ENCODE measurements around the gene SAMD8.
A peak's percentile ranks its signal among the peaks of the same experiment; 100 is the strongest.

Gene SAMD8

DNA sequence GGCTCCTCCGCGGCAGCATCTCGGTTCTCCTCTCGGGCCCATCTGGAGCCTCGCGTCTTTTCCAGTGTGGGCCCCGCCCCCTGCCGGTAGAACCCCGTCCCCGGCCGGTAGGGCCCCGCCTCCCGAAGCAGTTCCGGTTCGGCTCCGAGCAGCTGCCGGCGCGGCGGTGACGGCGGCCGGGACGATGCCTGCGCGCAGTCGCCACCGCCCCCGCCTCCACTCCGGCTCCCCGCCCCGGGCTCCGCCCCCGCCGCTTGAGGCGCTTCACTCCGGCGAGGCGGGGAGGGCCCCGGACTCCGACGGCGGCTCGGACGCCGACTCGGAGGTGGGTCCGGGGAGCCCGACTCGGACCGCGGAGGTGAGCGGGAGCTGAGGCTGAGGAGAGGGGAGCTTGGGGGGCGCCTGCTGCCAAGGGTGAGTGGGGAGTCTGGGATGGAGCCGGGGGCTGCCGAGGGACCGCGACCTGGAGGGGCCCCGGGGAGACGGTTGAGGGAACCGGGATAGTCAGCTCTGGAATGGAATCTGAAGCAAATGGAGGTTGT, at the start of gene SAMD8:
TSS of gene SAMD8 (plus strand) at position 292 of the 542 bp plus-strand sequence. CDS start 38,873 bp downstream, outside the sequence.
- peak; percentile 97 to 98 for DNase-seq (ENCODE audit: low read depth in 1 of 2, low spot score in 1 of 2)
- no peak for TF ChIP-seq JUND (IDR thresholded peaks at IDR 0.05; ENCODE audit: low read depth)
- in situ Hi-C loops (cut with HindIII; ENCODE audit: low pct_unique_long_range_greater_than_20kb, low sequenced_read_pairs) = no loop called here

GRCh38 chr10:75061709-75062505, 49.5 kb upstream of the SAMD8 start:
- no peak for DNase-seq (ENCODE audit: low read depth in 1 of 2, low spot score in 1 of 2)
- in situ Hi-C loops (cut with HindIII; ENCODE audit: low pct_unique_long_range_greater_than_20kb, low sequenced_read_pairs) = no loop called here
- no peak for TF ChIP-seq JUND (IDR thresholded peaks at IDR 0.05; ENCODE audit: low read depth)

DNA sequence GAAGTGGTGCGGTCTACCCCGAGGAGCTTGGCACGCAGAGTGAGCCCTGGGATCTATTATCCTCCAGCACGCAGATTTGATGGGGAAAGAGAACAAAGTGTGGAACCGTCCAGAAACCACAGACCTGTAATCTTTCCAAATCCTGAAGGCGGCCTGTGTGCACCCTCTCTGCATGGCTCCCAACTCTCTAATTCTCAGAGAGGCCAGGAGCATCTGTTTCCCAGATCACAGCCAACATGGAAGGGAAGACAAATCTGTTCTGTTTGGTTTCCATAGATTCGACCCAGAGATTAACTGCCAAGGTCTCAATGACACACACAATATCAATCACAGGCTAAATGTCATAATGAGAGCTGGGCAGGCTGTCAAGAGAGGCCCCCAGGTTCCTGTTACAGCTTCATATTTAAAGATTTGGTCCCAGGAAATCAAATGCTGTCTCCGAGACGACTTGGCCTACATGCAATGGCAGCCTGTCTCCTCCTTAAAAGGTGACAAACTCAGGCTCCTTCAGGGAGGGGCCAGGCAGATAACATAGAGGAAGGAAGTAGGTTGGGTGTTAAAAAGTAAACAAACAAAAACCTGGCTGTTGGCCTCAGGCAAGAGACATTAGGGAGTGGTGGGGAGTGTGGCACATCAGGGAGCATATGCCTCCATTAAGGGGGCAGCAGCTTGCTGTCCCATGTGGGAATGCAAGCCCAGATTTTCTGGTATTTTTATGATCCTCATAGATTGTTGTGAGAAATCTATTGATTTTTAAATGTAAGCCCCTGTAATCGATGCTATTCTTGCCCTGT, 48.8 kb upstream of the SAMD8 start:
- DNase-seq (ENCODE audit: low read depth in 1 of 2, low spot score in 1 of 2) = peak in 1 of 2 experiments; percentile 22
- in situ Hi-C loops (cut with HindIII; ENCODE audit: low pct_unique_long_range_greater_than_20kb, low sequenced_read_pairs) = no loop called here
- no peak for TF ChIP-seq JUND (IDR thresholded peaks at IDR 0.05; ENCODE audit: low read depth)

DNA sequence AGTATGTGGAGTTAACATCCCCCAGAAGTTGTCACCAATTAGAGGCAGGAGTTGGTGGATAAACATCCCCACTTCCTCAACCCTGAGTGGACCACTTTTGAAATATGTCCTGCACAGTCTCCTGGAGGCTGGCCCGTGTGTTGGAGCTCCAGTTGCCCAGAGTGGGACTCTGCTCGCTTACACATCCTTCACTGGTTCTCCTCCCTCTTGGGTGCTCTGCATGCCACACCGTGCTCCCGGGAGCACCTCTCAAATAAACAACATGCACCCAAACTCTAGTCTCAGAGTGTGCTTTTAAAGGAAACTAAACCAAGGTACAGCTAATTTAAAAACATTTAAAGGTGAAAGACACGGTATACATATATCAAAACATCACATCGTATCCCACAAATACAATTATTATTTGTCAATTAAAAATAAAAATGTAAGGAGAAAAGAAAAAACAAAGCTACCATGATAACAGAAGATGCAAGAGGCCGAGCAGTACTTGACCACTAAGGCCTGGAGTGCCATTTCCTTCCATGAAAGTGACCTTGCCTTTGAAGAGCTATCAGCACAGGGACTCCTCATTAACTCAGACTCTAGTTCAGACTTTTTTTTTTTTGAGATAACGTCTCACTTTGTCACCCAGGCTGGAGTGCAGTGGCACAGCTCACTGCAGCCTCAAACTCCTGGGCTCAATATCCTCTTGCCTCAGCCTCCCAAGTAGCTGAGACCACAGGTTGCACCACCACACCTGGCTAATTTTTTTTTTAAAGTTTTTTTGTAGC, 47.8 kb upstream of the SAMD8 start:
- TF ChIP-seq JUND (IDR thresholded peaks at IDR 0.05; ENCODE audit: low read depth) = no peak
- DNase-seq (ENCODE audit: low read depth in 1 of 2, low spot score in 1 of 2) = no peak
- in situ Hi-C loops (cut with HindIII; ENCODE audit: low pct_unique_long_range_greater_than_20kb, low sequenced_read_pairs) = no loop called here

DNA sequence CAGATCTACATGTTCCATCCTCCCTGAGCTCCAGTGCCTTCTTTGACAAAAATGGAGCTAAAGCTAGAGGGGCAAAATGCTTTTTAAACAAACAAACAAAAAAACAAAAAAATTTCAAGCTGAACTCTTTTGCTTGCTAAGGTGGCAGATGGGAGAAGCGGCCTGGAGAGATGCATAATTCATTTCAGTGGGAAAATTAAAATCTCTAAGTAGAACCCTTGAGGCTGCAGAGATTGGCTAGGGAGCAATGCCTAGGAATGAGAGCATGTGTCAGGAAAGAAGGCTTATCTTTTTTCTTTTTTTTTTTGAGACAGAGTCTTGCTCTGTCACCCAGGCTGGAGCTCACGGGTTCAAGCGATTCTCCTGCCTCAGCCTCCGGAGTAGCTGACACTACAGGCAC, 46.4 kb upstream of the SAMD8 start:
- in situ Hi-C loops (cut with HindIII; ENCODE audit: low pct_unique_long_range_greater_than_20kb, low sequenced_read_pairs) = no loop called here
- no peak for TF ChIP-seq JUND (IDR thresholded peaks at IDR 0.05; ENCODE audit: low read depth)
- DNase-seq (ENCODE audit: low read depth in 1 of 2, low spot score in 1 of 2) = no peak

DNA sequence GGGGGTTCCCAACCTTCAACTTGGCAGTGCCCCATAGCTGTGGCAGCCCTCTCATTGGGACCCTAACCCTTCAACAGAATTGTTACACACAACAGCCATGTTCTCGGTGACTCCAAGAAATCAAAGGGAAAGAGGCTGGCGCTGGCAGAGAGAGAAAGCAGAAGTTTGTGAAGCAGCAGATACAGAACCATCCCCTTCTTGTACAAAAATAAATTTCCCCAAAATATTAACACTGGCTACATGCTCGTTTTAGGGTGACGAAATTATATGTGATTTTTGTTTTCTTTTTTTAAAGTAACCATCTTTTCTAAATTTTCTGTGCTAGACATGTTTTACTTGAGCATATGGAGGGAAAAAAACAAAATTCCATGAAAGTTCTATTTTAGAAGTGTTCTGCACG, 45.2 kb upstream of the SAMD8 start:
- in situ Hi-C loops (cut with HindIII; ENCODE audit: low pct_unique_long_range_greater_than_20kb, low sequenced_read_pairs) = no loop called here
- no peak for TF ChIP-seq JUND (IDR thresholded peaks at IDR 0.05; ENCODE audit: low read depth)
- no peak for DNase-seq (ENCODE audit: low read depth in 1 of 2, low spot score in 1 of 2)

DNA sequence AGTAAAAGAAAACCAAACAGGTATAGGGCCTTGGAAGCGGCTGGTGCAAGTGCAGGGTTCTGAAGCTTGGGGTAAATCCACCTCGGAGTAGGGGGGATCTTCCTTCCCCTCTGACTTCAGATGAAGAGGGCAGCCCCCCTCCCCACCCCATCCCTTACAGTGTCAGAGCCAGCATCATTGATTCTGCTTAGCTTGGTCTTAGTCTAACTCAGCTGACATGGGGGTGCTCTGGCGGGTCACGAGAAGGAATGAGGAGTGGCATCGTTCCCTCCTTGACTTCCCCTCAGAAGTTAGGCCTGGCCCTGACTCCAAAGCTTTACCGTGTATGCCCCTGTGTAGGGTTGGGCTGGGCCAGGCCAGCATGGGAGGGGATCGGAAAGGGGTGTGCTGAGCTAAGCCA, 44.2 kb upstream of the SAMD8 start:
- in situ Hi-C loops (cut with HindIII; ENCODE audit: low pct_unique_long_range_greater_than_20kb, low sequenced_read_pairs) = no loop called here
- DNase-seq (ENCODE audit: low read depth in 1 of 2, low spot score in 1 of 2) = no peak
- no peak for TF ChIP-seq JUND (IDR thresholded peaks at IDR 0.05; ENCODE audit: low read depth)

- TF ChIP-seq JUND (IDR thresholded peaks at IDR 0.05; ENCODE audit: low read depth) = no peak
- DNase-seq (ENCODE audit: low read depth in 1 of 2, low spot score in 1 of 2) = no peak
- in situ Hi-C loops (cut with HindIII; ENCODE audit: low pct_unique_long_range_greater_than_20kb, low sequenced_read_pairs) = no loop called here
These were observed 42.9 kb upstream of the SAMD8 start for GRCh38 chr10:75068523-75068922.

DNA sequence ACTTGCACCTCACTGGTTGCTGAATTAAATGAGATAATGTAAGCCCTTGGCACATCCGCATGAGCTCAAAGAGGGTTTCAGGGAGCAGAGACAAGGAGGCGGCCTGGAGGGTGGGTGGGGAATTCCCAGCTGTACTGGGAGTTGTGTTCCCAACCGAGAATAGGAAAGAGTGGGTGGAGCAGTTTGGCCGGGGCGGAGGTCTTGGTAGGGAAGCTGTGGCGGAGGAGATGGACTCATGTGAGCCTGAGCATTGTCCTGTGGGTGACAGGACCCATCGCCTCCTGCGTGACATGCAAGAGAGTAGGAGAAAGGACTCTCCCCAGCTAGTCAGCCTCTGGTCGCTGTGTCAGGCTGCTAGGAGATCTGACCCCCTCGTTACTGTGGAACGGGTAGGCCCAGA, 41.0 kb upstream of the SAMD8 start:
- DNase-seq (ENCODE audit: low read depth in 1 of 2, low spot score in 1 of 2) = no peak
- TF ChIP-seq JUND (IDR thresholded peaks at IDR 0.05; ENCODE audit: low read depth) = no peak
- in situ Hi-C loops (cut with HindIII; ENCODE audit: low pct_unique_long_range_greater_than_20kb, low sequenced_read_pairs) = no loop called here

GRCh38 chr10:75070961-75071428, 40.5 kb upstream of the SAMD8 start:
- in situ Hi-C loops (cut with HindIII; ENCODE audit: low pct_unique_long_range_greater_than_20kb, low sequenced_read_pairs) = no loop called here
- no peak for TF ChIP-seq JUND (IDR thresholded peaks at IDR 0.05; ENCODE audit: low read depth)
- DNase-seq (ENCODE audit: low read depth in 1 of 2, low spot score in 1 of 2) = no peak

DNA sequence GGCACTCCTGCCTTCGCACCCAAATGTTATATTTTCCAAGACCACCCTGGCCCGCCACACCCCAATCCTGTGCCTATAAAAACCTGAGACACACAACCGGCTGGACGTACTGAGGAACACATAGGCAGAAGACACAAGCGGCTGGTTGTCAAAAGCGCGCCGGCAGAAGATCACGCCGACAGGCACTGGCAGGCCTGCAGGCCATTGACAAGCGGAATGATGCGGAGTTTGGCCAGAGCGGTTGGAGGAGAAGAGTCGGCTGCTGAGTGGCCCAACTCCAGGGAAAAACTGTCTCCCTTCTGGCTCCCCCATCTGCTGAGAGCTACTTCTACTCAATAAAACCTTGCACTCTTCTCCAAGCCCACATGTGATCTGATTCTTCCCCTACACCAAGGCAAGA, 39.7 kb upstream of the SAMD8 start:
- TF ChIP-seq JUND (IDR thresholded peaks at IDR 0.05; ENCODE audit: low read depth) = no peak
- no peak for DNase-seq (ENCODE audit: low read depth in 1 of 2, low spot score in 1 of 2)
- in situ Hi-C loops (cut with HindIII; ENCODE audit: low pct_unique_long_range_greater_than_20kb, low sequenced_read_pairs) = no loop called here

DNA sequence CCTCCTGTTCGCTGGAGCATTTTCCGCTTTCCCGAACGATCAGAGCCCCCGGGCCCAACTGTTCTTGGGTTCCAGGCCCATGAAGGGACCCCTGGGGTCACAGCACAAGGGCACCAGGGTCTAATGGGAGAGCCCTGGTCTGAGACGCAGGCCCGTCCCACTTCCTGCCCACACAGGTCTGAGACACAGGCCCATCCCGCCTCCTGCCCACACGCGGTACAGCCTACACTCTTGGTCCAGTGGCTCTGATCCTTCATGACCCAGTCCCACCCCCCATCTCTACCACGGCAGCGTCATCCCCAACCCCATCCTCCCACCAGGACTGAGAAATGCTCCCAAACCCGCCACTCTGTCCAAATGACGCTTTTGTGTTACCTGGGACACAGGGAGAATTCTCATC, 38.7 kb upstream of the SAMD8 start:
- in situ Hi-C loops (cut with HindIII; ENCODE audit: low pct_unique_long_range_greater_than_20kb, low sequenced_read_pairs) = no loop called here
- no peak for DNase-seq (ENCODE audit: low read depth in 1 of 2, low spot score in 1 of 2)
- TF ChIP-seq JUND (IDR thresholded peaks at IDR 0.05; ENCODE audit: low read depth) = no peak
